Middle frontal gyrus (tissue), 1 donor: Measurements from ENCODE around the gene POLD1.

Experiments
- DNase-seq: peaks from one replicate; pipeline ENCODE4 v3.0.0-alpha.2; 2015; ENCODE audit warnings: low spot score; ENCODE audit errors: extremely low spot score

The POLD1 gene

DNA sequence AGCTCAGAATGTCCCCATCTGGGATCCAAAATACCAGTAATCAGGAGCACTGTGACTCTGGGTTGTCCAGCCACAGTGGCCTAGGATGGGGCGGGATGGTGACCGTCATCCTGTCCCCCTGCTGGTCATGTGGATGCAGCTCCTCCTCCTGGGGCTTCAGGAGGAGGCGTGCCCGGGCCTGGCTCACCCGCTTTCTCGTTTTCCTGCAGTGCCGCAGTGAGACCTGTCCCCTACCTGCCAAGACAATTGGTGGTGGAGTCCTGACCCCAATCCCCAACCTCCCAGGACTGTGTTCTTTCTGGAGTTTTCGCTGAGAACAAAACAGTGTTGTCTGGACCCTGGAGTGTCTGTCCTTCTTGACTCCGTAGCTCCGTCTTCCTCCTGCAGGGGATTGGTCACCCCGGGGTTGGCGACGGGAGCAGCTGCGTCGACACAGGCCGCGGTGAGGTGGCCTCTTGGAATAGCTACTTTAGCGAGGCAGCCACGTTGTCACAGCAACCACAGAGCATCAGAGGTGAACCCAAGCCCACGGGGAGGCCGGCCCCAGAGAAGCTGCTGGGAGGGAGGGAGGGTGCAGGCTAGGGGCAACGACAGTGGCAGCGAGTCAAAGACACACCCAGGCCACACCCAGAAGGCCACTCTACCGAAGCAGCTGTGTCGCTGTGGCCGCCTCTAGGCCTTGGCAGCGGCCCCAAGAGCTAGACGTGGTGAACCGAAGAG, 82.0 kb downstream of the POLD1 start:
- DNase-seq = no peak

DNA sequence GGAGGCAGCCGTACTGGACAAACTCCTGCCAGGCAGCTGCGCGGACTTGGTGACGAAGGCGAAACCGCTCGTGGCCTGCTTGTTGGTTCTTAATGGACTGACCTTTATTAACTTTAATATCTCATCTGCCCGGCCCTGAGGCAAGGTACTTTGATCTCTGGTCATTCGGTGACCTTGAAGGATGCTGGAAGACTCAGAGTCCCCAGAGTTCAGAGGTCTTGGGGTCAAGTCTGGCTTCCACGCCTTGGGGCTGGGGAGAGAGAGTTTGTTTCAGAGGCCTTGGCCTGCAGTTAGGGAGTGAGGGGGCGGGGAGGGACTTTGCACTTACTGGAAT, 82.5 kb downstream of the POLD1 start:
- no peak for DNase-seq

DNA sequence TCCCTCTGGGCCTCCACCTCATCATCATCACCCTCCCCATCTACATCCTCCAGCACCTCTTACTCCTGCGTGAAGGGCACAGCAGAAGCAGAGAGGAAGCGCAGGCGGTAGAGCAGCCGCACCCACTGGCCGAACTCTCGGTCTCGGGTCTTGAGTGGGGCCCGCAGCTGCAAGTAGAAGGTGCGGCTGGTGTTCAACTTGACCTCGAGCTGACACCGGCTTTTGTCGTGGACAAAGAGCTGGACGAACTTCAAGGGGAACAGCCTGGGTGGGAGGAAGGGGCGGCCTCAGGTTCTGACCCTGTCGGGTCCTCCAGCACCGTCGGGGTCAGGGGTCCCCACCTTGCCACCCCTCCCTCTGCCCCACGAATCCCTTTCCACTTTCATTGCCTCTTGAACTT, 83.4 kb downstream of the POLD1 start:
- no peak for DNase-seq
